Measurements from ENCODE around the gene PRXL2A. TPM values are rescaled to one million over a fixed set of nuclear protein-coding genes. Genes with fewer than 3 reads are reported as not detected.
A peak's percentile ranks its signal among the peaks of the same experiment; 100 is the strongest.

The PRXL2A gene
- total RNA-seq, 1 donor from 2014 or later, result 70.5 TPM

- DNase-seq, result no peak
These were observed 39.3 kb downstream of the PRXL2A start for GRCh38 chr10:80447436-80448190.

GRCh38 chr10:80448209-80448942 is 40.0 kb downstream of the PRXL2A start:
- DNase-seq, result no peak

GRCh38 chr10:80449520-80449919 is 41.2 kb downstream of the PRXL2A start:
- no peak for DNase-seq

GRCh38 chr10:80451132-80451531 is 42.8 kb downstream of the PRXL2A start:
- no peak for DNase-seq

- DNase-seq, result no peak
These were observed 43.7 kb downstream of the PRXL2A start for GRCh38 chr10:80452069-80452468.

- DNase-seq, result no peak
These were observed 44.3 kb downstream of the PRXL2A start for GRCh38 chr10:80452640-80453039.

GRCh38 chr10:80453056-80453841 is 44.9 kb downstream of the PRXL2A start:
- DNase-seq, result no peak

- peak; percentile 77 for DNase-seq
These were observed 45.6 kb downstream of the PRXL2A start, which contains the start of gene TSPAN14 for GRCh38 chr10:80453842-80454512. Gene TSPAN14 (plus strand): TSS chr10:80454310. CDS start chr10:80489234, 34,924 bp downstream.

GRCh38 chr10:80454513-80455460 is 46.4 kb downstream of the PRXL2A start:
- DNase-seq, result peak; percentile 25

GRCh38 chr10:80455461-80456349 is 47.4 kb downstream of the PRXL2A start:
- DNase-seq, result no peak

GRCh38 chr10:80457554-80458262 is 49.4 kb downstream of the PRXL2A start:
- no peak for DNase-seq

GRCh38 chr10:80458263-80458625 is 49.9 kb downstream of the PRXL2A start:
- no peak for DNase-seq

GRCh38 chr10:80458638-80459037 is 50.3 kb downstream of the PRXL2A start:
- DNase-seq, result no peak

- DNase-seq, result no peak
These were observed 50.9 kb downstream of the PRXL2A start for GRCh38 chr10:80459047-80459865.

- peak; percentile 73 for DNase-seq
These were observed 52.3 kb downstream of the PRXL2A start for GRCh38 chr10:80460399-80461207.

- DNase-seq, result no peak
These were observed 53.1 kb downstream of the PRXL2A start for GRCh38 chr10:80461208-80462183.
